ENCODE data around the gene MAPK11.

MAPK11 gene

DNA sequence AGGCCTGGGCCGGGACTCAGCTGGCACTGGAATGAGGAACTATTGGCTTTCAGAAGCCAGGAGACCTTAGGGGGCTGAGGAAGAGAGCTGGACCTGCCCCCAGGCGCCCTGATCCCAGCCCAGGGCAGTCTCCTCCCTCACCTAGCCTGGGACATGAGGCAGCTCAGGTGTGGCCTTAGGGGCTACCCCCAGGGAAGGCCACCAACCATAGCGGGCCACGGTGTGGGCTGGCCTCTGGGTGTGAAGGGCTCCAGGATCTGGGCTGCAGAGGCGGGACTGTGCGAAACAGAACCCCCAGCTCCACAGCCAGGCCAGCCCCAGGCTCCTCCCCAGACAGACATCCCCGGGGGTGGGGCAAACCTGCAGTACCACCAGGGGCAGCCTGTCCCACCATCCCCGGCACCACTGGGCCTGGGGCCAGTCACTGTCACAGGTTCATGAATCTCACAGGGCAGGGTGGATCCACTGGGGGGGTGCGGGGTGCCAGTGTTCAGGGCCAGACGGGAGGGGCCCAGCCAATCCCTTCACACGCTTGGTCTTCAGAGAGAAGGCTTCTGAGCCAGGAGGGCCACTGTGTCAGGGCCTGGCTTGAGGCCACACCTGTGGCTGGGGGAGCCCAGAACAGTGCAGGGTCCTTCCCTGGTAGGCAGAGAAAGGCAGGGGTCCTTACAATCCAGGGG lies 33.8 kb upstream of the MAPK11 start:
- TF ChIP-seq, protein P1, sequence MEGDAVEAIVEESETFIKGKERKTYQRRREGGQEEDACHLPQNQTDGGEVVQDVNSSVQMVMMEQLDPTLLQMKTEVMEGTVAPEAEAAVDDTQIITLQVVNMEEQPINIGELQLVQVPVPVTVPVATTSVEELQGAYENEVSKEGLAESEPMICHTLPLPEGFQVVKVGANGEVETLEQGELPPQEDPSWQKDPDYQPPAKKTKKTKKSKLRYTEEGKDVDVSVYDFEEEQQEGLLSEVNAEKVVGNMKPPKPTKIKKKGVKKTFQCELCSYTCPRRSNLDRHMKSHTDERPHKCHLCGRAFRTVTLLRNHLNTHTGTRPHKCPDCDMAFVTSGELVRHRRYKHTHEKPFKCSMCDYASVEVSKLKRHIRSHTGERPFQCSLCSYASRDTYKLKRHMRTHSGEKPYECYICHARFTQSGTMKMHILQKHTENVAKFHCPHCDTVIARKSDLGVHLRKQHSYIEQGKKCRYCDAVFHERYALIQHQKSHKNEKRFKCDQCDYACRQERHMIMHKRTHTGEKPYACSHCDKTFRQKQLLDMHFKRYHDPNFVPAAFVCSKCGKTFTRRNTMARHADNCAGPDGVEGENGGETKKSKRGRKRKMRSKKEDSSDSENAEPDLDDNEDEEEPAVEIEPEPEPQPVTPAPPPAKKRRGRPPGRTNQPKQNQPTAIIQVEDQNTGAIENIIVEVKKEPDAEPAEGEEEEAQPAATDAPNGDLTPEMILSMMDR (IDR thresholded peaks at IDR 0.05; ENCODE audit: insufficient read depth, low read depth, low read length, missing control alignments) = no peak
- DNase-seq (ENCODE audit: low read depth) = peak; percentile 57
- peak overlapping the region; percentile 29 for H3K4me3 ChIP-seq (ENCODE audit: low read length)

DNA sequence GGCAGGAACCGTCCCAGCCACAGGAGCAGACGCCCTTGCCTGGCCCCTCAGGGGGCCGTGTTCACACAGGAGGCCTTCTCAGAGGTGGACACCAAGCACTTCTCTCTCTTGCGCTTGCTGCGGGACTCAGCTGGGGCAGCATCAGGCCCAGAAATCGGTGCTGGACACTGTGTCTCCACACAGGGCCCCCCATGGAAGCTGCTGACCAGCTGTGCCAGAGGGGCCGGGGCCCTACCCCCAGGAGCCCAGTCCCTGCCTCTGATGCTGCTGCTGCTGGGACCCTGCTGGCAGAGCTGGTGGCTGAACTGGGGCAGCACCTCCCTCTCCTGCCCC lies 33.3 kb upstream of the MAPK11 start:
- H3K4me3 ChIP-seq (ENCODE audit: low read length) = peak overlapping the region; percentile 29
- no peak for DNase-seq (ENCODE audit: low read depth)
- TF ChIP-seq, protein P1 (IDR thresholded peaks at IDR 0.05; ENCODE audit: insufficient read depth, low read depth, low read length, missing control alignments) = no peak

DNA sequence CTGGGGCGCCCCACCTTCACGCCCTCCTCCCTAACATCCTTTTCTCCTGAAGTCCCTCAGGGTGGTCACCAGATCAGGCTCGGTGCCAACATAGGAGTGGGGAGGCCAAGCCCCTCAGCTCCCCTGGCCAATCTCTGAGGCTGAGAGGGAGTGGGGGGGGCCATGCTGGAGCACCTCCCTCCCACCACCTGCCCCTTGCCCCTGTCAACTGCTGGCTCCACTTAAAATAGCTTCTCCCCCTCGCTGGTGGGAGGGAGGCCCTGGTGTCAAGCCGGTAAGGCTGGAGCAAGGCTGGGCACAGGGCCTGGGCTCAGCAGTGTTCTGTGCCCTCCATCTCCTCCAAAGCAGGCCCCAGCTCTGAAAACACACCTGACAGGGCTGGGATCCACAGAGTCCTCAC lies 32.4 kb upstream of the MAPK11 start:
- no peak overlapping the region for H3K4me3 ChIP-seq (ENCODE audit: low read length)
- no peak for DNase-seq (ENCODE audit: low read depth)
- TF ChIP-seq, protein P1 (IDR thresholded peaks at IDR 0.05; ENCODE audit: insufficient read depth, low read depth, low read length, missing control alignments) = no peak

DNA sequence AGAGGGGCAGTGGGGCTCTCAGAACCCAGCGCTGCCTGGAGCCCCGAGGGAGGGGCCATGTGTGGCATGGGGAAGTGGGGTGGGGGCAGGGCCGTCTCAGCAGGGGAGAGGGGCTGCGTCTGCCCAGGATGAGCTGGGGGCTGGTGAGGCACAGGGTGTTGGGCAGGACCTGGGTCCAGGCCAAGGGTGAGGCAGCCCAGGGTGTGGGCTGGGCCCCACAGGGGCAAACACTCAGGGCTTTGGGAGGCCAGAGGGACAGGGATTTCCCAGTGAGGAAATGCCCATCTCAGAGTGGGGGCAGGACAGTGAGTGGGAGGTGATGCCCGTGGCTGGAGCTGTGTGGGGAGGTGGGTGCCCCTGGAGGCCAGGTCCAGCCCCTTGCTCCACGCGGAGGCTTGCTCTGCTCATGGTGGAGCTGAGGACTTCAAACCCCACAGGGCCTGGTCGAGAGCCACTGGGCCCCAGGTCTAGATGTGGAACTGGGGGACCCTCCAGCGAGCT lies 31.9 kb upstream of the MAPK11 start:
- H3K4me3 ChIP-seq (ENCODE audit: low read length) = peak overlapping the region; percentile 35
- TF ChIP-seq, protein P1 (IDR thresholded peaks at IDR 0.05; ENCODE audit: insufficient read depth, low read depth, low read length, missing control alignments) = no peak
- no peak for DNase-seq (ENCODE audit: low read depth)

DNA sequence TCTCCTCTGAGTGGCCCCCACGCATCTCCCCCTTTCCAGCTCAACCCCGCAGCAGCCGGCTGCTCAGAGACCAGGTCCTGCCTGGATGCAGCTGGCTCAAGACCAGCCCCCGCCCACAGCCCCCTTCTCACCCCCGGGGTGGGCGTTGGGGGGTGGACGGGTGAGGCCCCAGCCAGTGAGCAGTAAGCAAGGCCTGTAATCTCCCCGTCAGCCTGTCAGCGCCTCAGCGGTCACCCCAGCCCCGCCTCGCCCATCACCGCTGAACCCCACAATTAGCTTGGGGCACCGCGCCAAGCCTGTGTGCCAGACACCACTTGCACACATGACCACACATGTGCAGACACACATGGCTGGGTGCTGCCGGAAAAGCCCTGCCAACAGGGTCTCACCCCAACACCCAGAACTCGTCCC lies 31.4 kb upstream of the MAPK11 start:
- peak overlapping the region; percentile 35 for H3K4me3 ChIP-seq (ENCODE audit: low read length)

DNA sequence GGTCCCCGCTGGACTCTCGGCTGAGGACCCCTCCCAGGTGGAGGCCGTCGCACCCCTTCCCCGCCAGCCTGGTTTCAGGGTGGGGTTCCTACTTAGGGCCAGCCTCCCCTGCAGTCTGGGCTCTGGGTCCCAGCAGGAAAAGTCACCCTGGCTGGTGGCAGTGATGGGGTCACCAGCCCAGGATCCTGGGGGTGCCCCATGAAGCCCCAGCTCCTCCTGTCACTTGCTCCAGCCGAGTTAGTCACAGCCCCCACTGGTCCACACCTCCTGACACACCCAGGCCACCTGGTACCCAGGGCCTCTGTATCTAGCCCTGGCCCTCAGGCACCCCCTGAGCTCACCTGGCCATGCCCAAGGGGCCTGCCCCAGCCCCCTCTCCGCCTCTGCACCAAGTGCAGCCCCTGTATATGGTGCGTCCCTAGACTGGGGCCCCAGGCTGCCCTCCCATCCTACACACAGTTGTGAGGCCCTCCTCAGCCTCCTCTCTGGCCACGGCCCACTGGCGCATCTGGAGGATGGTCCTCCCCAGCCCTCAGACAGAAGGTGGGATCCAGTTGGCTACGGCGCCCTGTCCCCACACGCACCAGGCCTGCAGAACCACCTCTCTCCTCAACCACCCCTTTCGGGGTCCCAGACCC lies 30.6 kb upstream of the MAPK11 start:
- TF ChIP-seq, protein P1 (IDR thresholded peaks at IDR 0.05; ENCODE audit: insufficient read depth, low read depth, low read length, missing control alignments) = no peak
- H3K4me3 ChIP-seq (ENCODE audit: low read length) = peak overlapping the region; percentile 35
- no peak for DNase-seq (ENCODE audit: low read depth)

More for the DNA sequence above, 31.4 kb upstream of the MAPK11 start:
- no peak for DNase-seq (ENCODE audit: low read depth)
- TF ChIP-seq, protein P1 (IDR thresholded peaks at IDR 0.05; ENCODE audit: insufficient read depth, low read depth, low read length, missing control alignments) = no peak
